Pancreas (tissue), 10 donors: Measurements from ENCODE around the gene USP13. TPM values are rescaled to one million over a fixed set of nuclear protein-coding genes. Genes with fewer than 3 reads are reported as not detected.
"Not testable (repeated sequence)": the region's sequence is repeated elsewhere in the genome, so short reads cannot be mapped to it uniquely, and the experiment has no call there.

Source experiments
- ATAC-seq, 4 donors: fragments of 200-7000 bp; cut with Tn5 transposase; one replicate each; pipeline versions ENCODE4 v1.8.0 to v1.9.1; 2020; ENCODE audit warnings: mild to moderate bottlenecking in 4 of 4, moderate library complexity in 4 of 4
- DNase-seq, 6 donors: peaks; one replicate each; pipeline ENCODE4 v3.0.0-alpha.2; 2020
- FAIRE-seq: peaks from 2 replicates; lab custom pipeline; 2012; peaks lifted over from hg19 to GRCh38; lab: Jason Lieb, UNC
- H3K27ac ChIP-seq, 4 donors: fragments of 200-600 bp; sonication (generic); 1 replicate in 3 of 4; 2 replicates in 1 of 4; pipeline versions ENCODE4 v1.5.0 to v1.8.0; 2020
- H3K27me3 ChIP-seq, 4 donors: fragments of 200-600 bp; one replicate each; pipeline ENCODE4 v1.8.0; 2021
- H3K36me3 ChIP-seq, 3 donors: fragments of 200-600 bp; sonication (generic) in 1 of 3; one replicate each; pipeline versions ENCODE4 v1.5.0 to v1.8.0; 2020 to 2021
- H3K4me1 ChIP-seq, 3 donors: fragments of 200-600 bp; one replicate each; pipeline ENCODE4 v1.8.0; 2021
- H3K4me3 ChIP-seq, 4 donors: fragments of 200-600 bp; sonication (generic) in 2 of 4; one replicate each; pipeline versions ENCODE4 v1.5.0 to v1.8.0; 2020 to 2021
- H3K9me3 ChIP-seq, 4 donors: fragments of 200-600 bp; one replicate each; pipeline ENCODE4 v1.8.0; 2021
- CTCF ChIP-seq, 4 donors: fragments of 200-600 bp; sonication (generic) in 3 of 4; IDR thresholded peaks; one replicate each; pipeline versions ENCODE4 v1.5.0 to v1.8.0; 2021; ENCODE audit warnings: antibody characterized with exemption in 4 of 4
- WGBS, 2 donors: extraction: QIAGEN DNeasy Blood & Tissue Kit; methylation state at CpG; one replicate each; pipeline ENCODE4 v1.1.7; 2013; 5-methylcytosine and 5-hydroxymethylcytosine counted together
- intact Hi-C, 3 donors: fragments of 100-400 bp; cut with DNase I; formaldehyde crosslinking; loops; one replicate each; pipeline versions ENCODE4 v1.11.1 to v1.14.2; 2022
- polyA plus RNA-seq, 2 donors: library from polyadenylated mRNA; stranded (reverse); fragments of 200-250 nt; gene quantifications; one replicate each; pipeline ENCODE4 v1.2.3, GENCODE V29; 2013
- total RNA-seq, 6 donors: library from RNA; stranded (reverse); fragmentation: NEBNext Ultra II Directional in 4 of 6; extraction: Animal tissue kit (Norgen Biotek cat#: 25700) in 4 of 6; gene quantifications; one replicate each; pipeline versions ENCODE4 v1.2.1 to v1.2.4, GENCODE V29; 2021 to 2023
- donor health status: healthy with polysubstance abuse.
- donor health status: DM: no; HTN: no; CAD: no; lungs with moderate emphysema.
- donor health status: DM: no; HTN: no; CAD: no.
- donor health status: control.
- donor health status: control.
- donor health status: Bipolar disorder and iron deficiency.
- donor health status: DM: yes; HTN: yes; CAD: no.
- donor health status: DM: no; HTN: no; CAD: no.
- donor health status: DM: no; HTN: no; CAD: no.
- donor health status: DM: yes; HTN: yes; CAD: no.

USP13 gene
- total and polyA plus RNA-seq, 8 donors: 1.1 to 6.1 (median 4.8) TPM

GRCh38 chr3:179642871-179643270, 10.0 kb upstream of the USP13 start:
- H3K36me3 ChIP-seq: no peaks in the 10 kb centered on the region
- FAIRE-seq (no peak), DNase-seq (no peak), ATAC-seq (no peak)
- no peak overlapping the region for H3K27ac ChIP-seq
- peaks cover 3 to 12% (median 8%) of the 10 kb centered on the region in 3 donors for H3K4me1 ChIP-seq
- intact Hi-C loops: no loop called here
- no peaks in the 10 kb centered on the region for H3K27me3 ChIP-seq
- no peak overlapping the region for H3K4me3 ChIP-seq
- WGBS, 2 donors: 85 to 88% methylated on average over 3 of the region's 3 CpGs
- no peaks in the 10 kb centered on the region for H3K9me3 ChIP-seq
- TF ChIP-seq CTCF (IDR thresholded peaks at IDR 0.05): no peak

- H3K27me3 ChIP-seq, DNase-seq, intact Hi-C loops, H3K9me3 ChIP-seq, ATAC-seq, H3K36me3 ChIP-seq, FAIRE-seq: not testable (repeated sequence)
- H3K4me1 ChIP-seq: peaks cover 3 to 12% (median 8%) of the 10 kb centered on the region in 3 donors
- WGBS, 2 donors: 82 to 85% methylated on average over 8 of the region's 8 CpGs
- peak overlapping the region in 3 of 4 donors; percentile 68 to 89 (median 68) for H3K27ac ChIP-seq
- peak overlapping the region in 1 of 4 donors; percentile 5 for H3K4me3 ChIP-seq
These were observed 9.0 kb upstream of the USP13 start for GRCh38 chr3:179643837-179644236.

- WGBS, 2 donors: 81 to 88% methylated on average over 3 of the region's 3 CpGs
- H3K27me3 ChIP-seq: no peaks in the 10 kb centered on the region
- peaks cover 3 to 12% (median 8%) of the 10 kb centered on the region in 3 donors for H3K4me1 ChIP-seq
- intact Hi-C loops: no loop called here
- H3K4me3 ChIP-seq: no peak overlapping the region
- H3K9me3 ChIP-seq: no peaks in the 10 kb centered on the region
- DNase-seq: no peak
- no peak for FAIRE-seq
- no peaks in the 10 kb centered on the region for H3K36me3 ChIP-seq
- ATAC-seq: no peak
- TF ChIP-seq CTCF (IDR thresholded peaks at IDR 0.05): no peak
- H3K27ac ChIP-seq: no peak overlapping the region
These were observed 6.7 kb upstream of the USP13 start for GRCh38 chr3:179646177-179646576.

GRCh38 chr3:179651687-179652446, 973 bp upstream of the USP13 start:
- H3K27me3 ChIP-seq: no peaks in the 10 kb centered on the region
- WGBS, 2 donors: 44 to 46% methylated on average over 11 of the region's 11 CpGs
- no peaks in the 10 kb centered on the region for H3K9me3 ChIP-seq
- DNase-seq (no peak), ATAC-seq (no peak), FAIRE-seq (no peak)
- TF ChIP-seq CTCF (IDR thresholded peaks at IDR 0.05): no peak
- intact Hi-C loops: no loop called here
- no peaks in the 10 kb centered on the region for H3K36me3 ChIP-seq
- no peaks in the 10 kb centered on the region for H3K4me1 ChIP-seq
- H3K27ac ChIP-seq: peak overlapping the region in 2 of 4 donors; percentile 84 to 91
- peak overlapping the region in 3 of 4 donors; percentile 66 to 77 (median 72) for H3K4me3 ChIP-seq

- Histone ChIP-seq H3K27me3 (no peaks in the 10 kb centered on the region), H3K4me3 (peak overlapping the region; percentile 59 to 77 (median 69)), H3K27ac (peak overlapping the region; percentile 73 to 91 (median 82)), H3K9me3 (no peaks in the 10 kb centered on the region), H3K36me3 (no peaks in the 10 kb centered on the region), H3K4me1 (no peaks in the 10 kb centered on the region)
- no peak for FAIRE-seq
- WGBS, 2 donors: 0% methylated on average over 70 to 77 of the region's 77 CpGs
- TF ChIP-seq CTCF (IDR thresholded peaks at IDR 0.05): no peak
- intact Hi-C loops: no loop called here
- DNase-seq: peak; percentile 52 to 88 (median 73)
- ATAC-seq: peak; percentile 67 to 88 (median 80)
These were observed 407 bp downstream of the USP13 start for GRCh38 chr3:179653096-179653797.
